Measurements from ENCODE around the gene DSEL. TPM values are rescaled to one million over a fixed set of nuclear protein-coding genes. Genes with fewer than 3 reads are reported as not detected.

DSEL gene
- total RNA-seq, 1 experiment from 2014 or later: 0.05 TPM

GRCh38 chr18:67463829-67464228 is 52.7 kb downstream of the DSEL start (continued):
- TF ChIP-seq CTCF (IDR thresholded peaks at IDR 0.05 in 2 of 3, conservative IDR thresholded peaks at IDR 0.05 in 1 of 3; ENCODE audit: borderline replicate concordance in 1 of 3, insufficient read depth in 1 of 3, low read depth in 2 of 3, low read length in 2 of 3) (no peak), CEBPB (IDR thresholded peaks at IDR 0.05; ENCODE audit: low read depth) (no peak)

GRCh38 chr18:67456711-67457110 is 59.8 kb downstream of the DSEL start:
- Histone ChIP-seq H3K9ac (ENCODE audit: low read length) (no peak overlapping the region), H3K4me2 (ENCODE audit: low read length) (no peak overlapping the region), H3K79me2 (ENCODE audit: insufficient read depth, low read length) (no peaks in the 10 kb centered on the region), H3K9me2 (ENCODE audit: insufficient read depth) (no peaks in the 10 kb centered on the region), H3K36me3 (ENCODE audit: control insufficient read depth in 1 of 2, insufficient read depth in 2 of 2, low read length in 2 of 2) (no peaks in the 10 kb centered on the region), H3K4me1 (ENCODE audit: control insufficient read depth in 1 of 2, insufficient read depth in 2 of 2, low read length in 2 of 2) (no peaks in the 10 kb centered on the region), H3K4me3 (replicated peaks in 1 of 2; ENCODE audit: low read depth in 1 of 2, low read length in 2 of 2) (no peak overlapping the region), H3K27me3 (ENCODE audit: insufficient read depth, low read length) (no peaks in the 10 kb centered on the region), H3K27ac (ENCODE audit: low read depth, low read length) (no peak overlapping the region), H4K20me1 (ENCODE audit: insufficient read depth) (no peaks in the 10 kb centered on the region), H2AFZ (ENCODE audit: low read depth, low read length, poor library complexity, severe bottlenecking) (no peak overlapping the region), H3K9me3 (ENCODE audit: control insufficient read depth in 1 of 2, insufficient read depth in 1 of 2, low read depth in 1 of 2, low read length in 2 of 2) (peaks cover 4 to 34% of the 10 kb centered on the region in 2 experiments; a peak in 2 of 4 replicates)
- BruUV-seq (replicated peaks): no TSS peak
- intact Hi-C loops (cut with micrococcal nuclease): no loop called here
- 0 out of 6 replicates have a peak, but pooled peaks of 1 of the 3 experiments have one; percentile 6 for TF ChIP-seq CTCF (IDR thresholded peaks at IDR 0.05 in 2 of 3, conservative IDR thresholded peaks at IDR 0.05 in 1 of 3; ENCODE audit: borderline replicate concordance in 1 of 3, insufficient read depth in 1 of 3, low read depth in 2 of 3, low read length in 2 of 3)
- no peak for TF ChIP-seq SP1 (IDR thresholded peaks at IDR 0.05; ENCODE audit: low read depth)
- ATAC-seq (no peak), DNase-seq (ENCODE audit: low read depth, low spot score) (no peak)
- ChIA-PET CTCF (no interaction called here), POLR2A (no interaction called here), RAD21 (ENCODE audit: low non-redundant PET in 1 of 2, low total read pairs in 2 of 2, uncharacterized antibody in 2 of 2, unreplicated experiment in 2 of 2) (no interaction called here)
